Epithelial cell of prostate (primary cell): ENCODE data around the gene CBARP.
A peak's percentile ranks its signal among the peaks of the same experiment; 100 is the strongest.

Experiments used
- DNase-seq: peaks from one replicate; pipeline ENCODE4 v3.0.0-alpha.2; 2011; ENCODE audit warnings: low read depth, low spot score
- H3K27ac ChIP-seq: fragments of 450-650 bp; 2 replicates; pipeline ENCODE4 v1.5.1; 2017; ENCODE audit warnings: mild to moderate bottlenecking

Gene CBARP

GRCh38 chr19:1243768-1244692, 6.2 kb upstream of the CBARP start:
- peak overlapping the region; percentile 99 for H3K27ac ChIP-seq
- DNase-seq: no peak

- DNase-seq: no peak
- H3K27ac ChIP-seq: peak within 1 kb of the TSS; percentile 59
These were observed 3.8 kb upstream of the CBARP start, which contains the start of gene ATP5F1D for GRCh38 chr19:1241417-1242095. TSS of gene ATP5F1D (plus strand) at chr19:1241751. CDS start at chr19:1241851, 100 bp downstream.

GRCh38 chr19:1240925-1241324, 3.1 kb upstream of the CBARP start:
- H3K27ac ChIP-seq: peak overlapping the region; percentile 59

GRCh38 chr19:1239796-1240737, 2.3 kb upstream of the CBARP start:
- H3K27ac ChIP-seq: no peak overlapping the region
- no peak for DNase-seq

More at GRCh38 chr19:1240925-1241324, 3.1 kb upstream of the CBARP start:
- DNase-seq: no peak

- H3K27ac ChIP-seq: no peak overlapping the region
- DNase-seq: no peak
These were observed 1.6 kb upstream of the CBARP start for GRCh38 chr19:1239420-1239795.

- DNase-seq: no peak
- H3K27ac ChIP-seq: no peak overlapping the region
These were observed 831 bp upstream of the CBARP start for GRCh38 chr19:1238369-1239303.

GRCh38 chr19:1237027-1237659, 662 bp downstream of the CBARP start:
- peak overlapping the region; percentile 22 for H3K27ac ChIP-seq
- DNase-seq: no peak

GRCh38 chr19:1236576-1236975, 1.2 kb downstream of the CBARP start:
- H3K27ac ChIP-seq: no peak overlapping the region

GRCh38 chr19:1235625-1236538, 1.9 kb downstream of the CBARP start:
- H3K27ac ChIP-seq: no peak overlapping the region
- no peak for DNase-seq

More at GRCh38 chr19:1236576-1236975, 1.2 kb downstream of the CBARP start:
- no peak for DNase-seq

GRCh38 chr19:1234955-1235380, 2.8 kb downstream of the CBARP start:
- DNase-seq: no peak
- no peak overlapping the region for H3K27ac ChIP-seq

GRCh38 chr19:1234051-1234954, 3.5 kb downstream of the CBARP start:
- no peak for DNase-seq
- H3K27ac ChIP-seq: no peak overlapping the region

- no peak overlapping the region for H3K27ac ChIP-seq
These were observed 4.6 kb downstream of the CBARP start for GRCh38 chr19:1233115-1233667.

GRCh38 chr19:1232652-1233072, 5.1 kb downstream of the CBARP start:
- no peak for DNase-seq
- H3K27ac ChIP-seq: peak overlapping the region; percentile 22

More at GRCh38 chr19:1233115-1233667, 4.6 kb downstream of the CBARP start:
- DNase-seq: no peak

- no peak for DNase-seq
- peak overlapping the region; percentile 22 for H3K27ac ChIP-seq
These were observed 5.8 kb downstream of the CBARP start for GRCh38 chr19:1231729-1232637.

GRCh38 chr19:1230783-1231489, 6.9 kb downstream of the CBARP start:
- DNase-seq: no peak
- no peak overlapping the region for H3K27ac ChIP-seq
